Gastroesophageal sphincter (tissue), 3 donors: ENCODE measurements around the gene MED19.
A peak's percentile ranks its signal among the peaks of the same experiment; 100 is the strongest.

Experiments used
- CTCF ChIP-seq, 4 experiments: fragments of 200-600 bp in 2 of 4; fragments of 450-650 bp in 2 of 4; sonication (generic) in 1 of 4; IDR thresholded peaks; one replicate each; pipeline ENCODE4 v1.5.1; 2017 to 2019; ENCODE audit warnings: antibody characterized with exemption in 4 of 4, mild to moderate bottlenecking in 2 of 4, moderate library complexity in 2 of 4
- EP300 ChIP-seq: sonication (generic); formaldehyde crosslinking; IDR thresholded peaks from one replicate; pipeline ENCODE4 v1.6.1; 2017; ENCODE audit warnings: antibody characterized with exemption, mild to moderate bottlenecking
- POLR2AphosphoS5 ChIP-seq: sonication (generic); formaldehyde crosslinking; IDR thresholded peaks from one replicate; pipeline ENCODE4 v1.6.1; 2017; ENCODE audit warnings: antibody characterized with exemption

GRCh38 chr11:57712256-57713150 lies 488 bp upstream of the MED19 start, which contains the start of gene TMX2:
- no peak for TF ChIP-seq CTCF (IDR thresholded peaks at IDR 0.05)
- peak; percentile 79 for TF ChIP-seq POLR2AphosphoS5
- TF ChIP-seq EP300 = no peak
